ENCODE measurements around the gene CNGA2.

The CNGA2 gene

GRCh38 chrX:151712253-151712652, 22.3 kb upstream of the CNGA2 start:
- DNase-seq (ENCODE audit: low read depth), result no peak

- DNase-seq (ENCODE audit: low read depth), result no peak
Measured at GRCh38 chrX:151713849-151714248, 20.7 kb upstream of the CNGA2 start.

- DNase-seq (ENCODE audit: low read depth), result no peak
Measured at GRCh38 chrX:151714362-151714761, 20.2 kb upstream of the CNGA2 start.

GRCh38 chrX:151715752-151716151, 18.8 kb upstream of the CNGA2 start, which contains the start of gene FATE1:
Gene FATE1, plus strand, starts transcription at chrX:151716035. Its CDS starts 85 bp downstream, at chrX:151716120.
- no peak for DNase-seq (ENCODE audit: low read depth)

- no peak for DNase-seq (ENCODE audit: low read depth)
Measured at GRCh38 chrX:151722241-151722846, 12.2 kb upstream of the CNGA2 start.

GRCh38 chrX:151723156-151723760, 11.3 kb upstream of the CNGA2 start:
- DNase-seq (ENCODE audit: low read depth), result no peak

GRCh38 chrX:151724563-151725337, 9.8 kb upstream of the CNGA2 start:
- DNase-seq (ENCODE audit: low read depth), result no peak

- DNase-seq (ENCODE audit: low read depth), result no peak
Measured at GRCh38 chrX:151725338-151725614, 9.3 kb upstream of the CNGA2 start.

GRCh38 chrX:151726751-151727150, 7.8 kb upstream of the CNGA2 start:
- DNase-seq (ENCODE audit: low read depth), result no peak

GRCh38 chrX:151727346-151727745, 7.2 kb upstream of the CNGA2 start:
- no peak for DNase-seq (ENCODE audit: low read depth)

- DNase-seq (ENCODE audit: low read depth), result no peak
Measured at GRCh38 chrX:151729056-151729725, 5.4 kb upstream of the CNGA2 start.

GRCh38 chrX:151735219-151735618, 673 bp downstream of the CNGA2 start:
- no peak for DNase-seq (ENCODE audit: low read depth)

- DNase-seq (ENCODE audit: low read depth), result no peak
Measured at GRCh38 chrX:151736685-151737084, 2.1 kb downstream of the CNGA2 start.

GRCh38 chrX:151737494-151737893, 2.9 kb downstream of the CNGA2 start:
- no peak for DNase-seq (ENCODE audit: low read depth)

GRCh38 chrX:151738751-151739150, 4.2 kb downstream of the CNGA2 start:
- no peak for DNase-seq (ENCODE audit: low read depth)

GRCh38 chrX:151741606-151742005, 7.1 kb downstream of the CNGA2 start:
- DNase-seq (ENCODE audit: low read depth), result no peak

GRCh38 chrX:151742311-151742710, 7.8 kb downstream of the CNGA2 start:
- DNase-seq (ENCODE audit: low read depth), result no peak

GRCh38 chrX:151743651-151744470, 9.3 kb downstream of the CNGA2 start:
- DNase-seq (ENCODE audit: low read depth), result no peak

- DNase-seq (ENCODE audit: low read depth), result no peak
Measured at GRCh38 chrX:151745651-151746050, 11.1 kb downstream of the CNGA2 start.

- no peak for DNase-seq (ENCODE audit: low read depth)
Measured at GRCh38 chrX:151746502-151746901, 12.0 kb downstream of the CNGA2 start.

- no peak for DNase-seq (ENCODE audit: low read depth)
Measured at GRCh38 chrX:151750511-151750910, 16.0 kb downstream of the CNGA2 start.

GRCh38 chrX:151752847-151753246, 18.3 kb downstream of the CNGA2 start:
- DNase-seq (ENCODE audit: low read depth), result no peak
